Epithelial cell of umbilical artery (primary cell): ENCODE measurements around the gene FIG4. TPM values are rescaled to one million over a fixed set of nuclear protein-coding genes. Genes with fewer than 3 reads are reported as not detected.

ENCODE experiments used
- total RNA-seq: library from RNA; depleted of rRNA; stranded (reverse); fragments of >200 nt; gene quantifications from 2 replicates; pipeline ENCODE4 v1.2.3, GENCODE V29; 2014

The FIG4 gene
- 11.7 and 14.6 TPM in 2 replicates for total RNA-seq

GRCh38 chr6:109690737-109691621, at the start of gene FIG4, which contains the start of gene AK9:
Gene FIG4 (plus strand): TSS chr6:109691296. CDS start chr6:109691436, 140 bp downstream.
Gene AK9 (minus strand): TSS chr6:109691202. CDS start chr6:109675745, 15,457 bp downstream.

Other genes with a start within 250 kb of the FIG4 start
- gene MICAL1, start 235.5 kb upstream of the FIG4 start, total RNA-seq, result 12.3 and 32.5 TPM in 2 replicates
- 6.2 and 8.1 TPM in 2 replicates for gene ZBTB24, start 208.1 kb upstream of the FIG4 start, total RNA-seq
- 3.2 and 5.6 TPM in 2 replicates for gene AK9, start 94 bp upstream of the FIG4 start, total RNA-seq